Tibial nerve (tissue), 4 donors: Measurements from ENCODE around the gene WDR83.

Experiments
- EP300 ChIP-seq, 2 donors: sonication (generic); formaldehyde crosslinking; IDR thresholded peaks; one replicate each; pipeline ENCODE4 v1.6.1; 2017; ENCODE audit warnings: antibody characterized with exemption in 2 of 2, mild to moderate bottlenecking in 1 of 2
- POLR2A ChIP-seq, 2 donors: fragments of 450-650 bp; IDR thresholded peaks; one replicate each; pipeline ENCODE4 v1.6.1; 2017; ENCODE audit warnings: antibody characterized with exemption in 2 of 2, mild to moderate bottlenecking in 2 of 2, moderate library complexity in 2 of 2
- TF ChIP-seq, protein P1 (sequence below), 5 experiments: fragments of 200-600 bp in 3 of 5; fragments of 450-650 bp in 2 of 5; sonication (generic) in 3 of 5; IDR thresholded peaks; one replicate each; pipeline ENCODE4 v1.5.1; 2016 to 2019; ENCODE audit warnings: antibody characterized with exemption in 5 of 5, mild to moderate bottlenecking in 3 of 5, moderate library complexity in 2 of 5

DNA sequence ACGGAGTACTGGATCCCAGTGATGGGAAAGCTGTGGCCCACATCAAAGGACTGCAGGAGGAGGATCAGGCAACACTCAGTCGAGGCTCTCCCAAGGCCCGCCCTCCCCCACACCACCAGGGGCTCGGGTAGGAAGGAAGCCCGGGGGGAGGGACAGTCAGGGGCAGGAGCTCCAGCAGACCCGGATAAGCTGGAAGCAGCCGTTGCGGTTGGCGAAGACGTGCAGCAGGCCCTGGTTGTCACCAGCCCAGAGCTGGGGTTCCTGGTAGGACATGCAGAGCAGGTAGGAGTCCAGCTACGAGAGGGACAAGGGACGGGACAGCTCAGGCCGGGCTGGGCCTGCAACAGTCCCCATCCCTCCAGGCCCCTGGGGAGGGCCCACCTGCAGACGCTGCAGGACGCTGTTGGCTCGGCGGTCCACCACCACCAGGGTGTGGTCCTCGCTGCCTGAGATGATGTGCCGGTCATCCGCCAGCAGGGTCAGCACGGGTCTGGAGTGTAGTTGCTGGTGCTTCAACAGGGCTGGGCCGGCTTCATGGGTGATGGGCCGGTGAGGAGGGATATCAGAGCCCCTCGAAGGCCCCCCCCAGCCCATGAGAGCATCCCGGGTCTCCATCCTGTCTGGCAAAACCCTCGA, 23.1 kb downstream of the WDR83 start:
- TF ChIP-seq, protein P1, sequence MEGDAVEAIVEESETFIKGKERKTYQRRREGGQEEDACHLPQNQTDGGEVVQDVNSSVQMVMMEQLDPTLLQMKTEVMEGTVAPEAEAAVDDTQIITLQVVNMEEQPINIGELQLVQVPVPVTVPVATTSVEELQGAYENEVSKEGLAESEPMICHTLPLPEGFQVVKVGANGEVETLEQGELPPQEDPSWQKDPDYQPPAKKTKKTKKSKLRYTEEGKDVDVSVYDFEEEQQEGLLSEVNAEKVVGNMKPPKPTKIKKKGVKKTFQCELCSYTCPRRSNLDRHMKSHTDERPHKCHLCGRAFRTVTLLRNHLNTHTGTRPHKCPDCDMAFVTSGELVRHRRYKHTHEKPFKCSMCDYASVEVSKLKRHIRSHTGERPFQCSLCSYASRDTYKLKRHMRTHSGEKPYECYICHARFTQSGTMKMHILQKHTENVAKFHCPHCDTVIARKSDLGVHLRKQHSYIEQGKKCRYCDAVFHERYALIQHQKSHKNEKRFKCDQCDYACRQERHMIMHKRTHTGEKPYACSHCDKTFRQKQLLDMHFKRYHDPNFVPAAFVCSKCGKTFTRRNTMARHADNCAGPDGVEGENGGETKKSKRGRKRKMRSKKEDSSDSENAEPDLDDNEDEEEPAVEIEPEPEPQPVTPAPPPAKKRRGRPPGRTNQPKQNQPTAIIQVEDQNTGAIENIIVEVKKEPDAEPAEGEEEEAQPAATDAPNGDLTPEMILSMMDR (IDR thresholded peaks at IDR 0.05), result no peak
- TF ChIP-seq EP300 (IDR thresholded peaks at IDR 0.05), result no peak
- TF ChIP-seq POLR2A (IDR thresholded peaks at IDR 0.05), result no peak
